Endothelial cell (in vitro differentiated cells): ENCODE measurements around the gene ATXN1L. TPM values are rescaled to one million over a fixed set of nuclear protein-coding genes. Genes with fewer than 3 reads are reported as not detected.
A peak's percentile ranks its signal among the peaks of the same experiment; 100 is the strongest.
"Not testable (repeated sequence)": the region's sequence is repeated elsewhere in the genome, so short reads cannot be mapped to it uniquely, and the experiment has no call there.

Experiments
- DNase-seq: peaks from one replicate; pipeline ENCODE4 v3.0.0; 2021; ENCODE audit warnings: low spot score
- H3K27ac Mint-ChIP-seq: one replicate; pipeline ENCODE4 v1.8.0; 2021; ENCODE audit warnings: mixed read lengths, inconsistent platforms; ENCODE audit not compliant: unreplicated experiment
- H3K27me3 Mint-ChIP-seq: one replicate; pipeline ENCODE4 v1.8.0; 2021; ENCODE audit warnings: mild to moderate bottlenecking, moderate library complexity, mixed read lengths, inconsistent platforms; ENCODE audit not compliant: unreplicated experiment
- H3K36me3 Mint-ChIP-seq: one replicate; pipeline ENCODE4 v1.8.0; 2021; ENCODE audit warnings: mild to moderate bottlenecking, low read depth, mixed read lengths, inconsistent platforms; ENCODE audit not compliant: unreplicated experiment
- H3K4me1 Mint-ChIP-seq: one replicate; pipeline ENCODE4 v1.8.0; 2021; ENCODE audit warnings: mild to moderate bottlenecking, mixed read lengths, inconsistent platforms; ENCODE audit not compliant: unreplicated experiment
- H3K4me3 Mint-ChIP-seq: one replicate; pipeline ENCODE4 v1.8.0; 2021; ENCODE audit warnings: mild to moderate bottlenecking, mixed read lengths, inconsistent platforms; ENCODE audit not compliant: unreplicated experiment
- H3K9me3 Mint-ChIP-seq: one replicate; pipeline ENCODE4 v1.8.0; 2021; ENCODE audit warnings: mixed read lengths, inconsistent platforms; ENCODE audit not compliant: unreplicated experiment
- total RNA-seq: library from RNA; stranded (reverse); fragmentation: NEBNext Ultra II Directional; extraction: Animal tissue kit (Norgen Biotek cat#: 25700); gene quantifications from one replicate; pipeline ENCODE4 v1.2.1, GENCODE V29; 2021; ENCODE audit not compliant: unreplicated experiment
- TF ChIP-seq, protein P1 (sequence below): fragments of 200-600 bp; sonication (generic); IDR thresholded peaks from one replicate; pipeline ENCODE4 v1.5.0; 2021; ENCODE audit warnings: antibody characterized with exemption; ENCODE audit not compliant: unreplicated experiment

The ATXN1L gene
- total RNA-seq, 1 donor from 2014 or later: 34.4 TPM

DNA sequence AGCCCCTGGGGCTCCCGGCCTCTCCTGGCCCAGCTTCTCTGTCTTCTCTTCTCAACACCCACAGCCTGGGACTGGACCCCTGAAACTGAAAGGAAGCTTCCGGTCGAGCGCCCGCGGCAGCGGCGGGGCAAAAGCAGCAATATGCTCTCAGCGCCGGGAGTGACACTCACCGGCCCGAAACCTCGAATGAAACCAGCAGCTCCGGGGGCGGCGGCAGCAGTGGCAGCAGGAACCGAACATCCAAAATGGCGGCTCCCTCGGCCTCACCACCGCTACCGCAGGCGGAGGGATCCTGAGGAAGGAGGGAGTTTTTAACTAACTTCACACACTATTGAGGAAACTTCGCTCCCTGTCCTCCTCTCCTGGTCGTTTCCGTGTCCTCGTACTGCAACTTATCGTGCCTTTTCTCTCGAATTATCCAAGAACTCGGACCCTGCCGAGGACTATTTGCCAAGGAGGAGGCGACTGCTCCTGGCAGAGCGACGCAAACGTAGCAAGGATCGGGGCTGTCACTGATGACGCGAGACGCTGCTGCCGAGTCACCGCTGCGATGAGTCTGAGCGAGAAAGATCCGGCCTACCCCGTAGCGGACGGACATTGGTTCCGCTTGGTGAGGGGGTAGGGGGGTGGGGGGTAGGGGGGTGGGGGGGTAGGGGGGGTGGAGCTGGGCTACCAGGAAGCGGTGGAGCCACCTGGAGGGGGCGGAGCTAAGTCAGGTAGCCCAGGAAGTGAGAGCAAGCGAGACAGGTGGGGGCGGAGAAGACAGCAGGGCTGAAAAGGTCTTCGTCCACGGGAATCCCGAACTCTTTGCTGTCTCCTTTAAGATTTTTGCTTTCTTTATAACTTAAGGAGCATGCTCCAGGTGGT lies 37.0 kb upstream of the ATXN1L start, which contains the start of gene AP1G1:
Gene AP1G1, minus strand, starts transcription at position 242 of the 867 bp plus-strand sequence. CDS start 19,355 bp downstream, outside the sequence.
- TF ChIP-seq, protein P1, sequence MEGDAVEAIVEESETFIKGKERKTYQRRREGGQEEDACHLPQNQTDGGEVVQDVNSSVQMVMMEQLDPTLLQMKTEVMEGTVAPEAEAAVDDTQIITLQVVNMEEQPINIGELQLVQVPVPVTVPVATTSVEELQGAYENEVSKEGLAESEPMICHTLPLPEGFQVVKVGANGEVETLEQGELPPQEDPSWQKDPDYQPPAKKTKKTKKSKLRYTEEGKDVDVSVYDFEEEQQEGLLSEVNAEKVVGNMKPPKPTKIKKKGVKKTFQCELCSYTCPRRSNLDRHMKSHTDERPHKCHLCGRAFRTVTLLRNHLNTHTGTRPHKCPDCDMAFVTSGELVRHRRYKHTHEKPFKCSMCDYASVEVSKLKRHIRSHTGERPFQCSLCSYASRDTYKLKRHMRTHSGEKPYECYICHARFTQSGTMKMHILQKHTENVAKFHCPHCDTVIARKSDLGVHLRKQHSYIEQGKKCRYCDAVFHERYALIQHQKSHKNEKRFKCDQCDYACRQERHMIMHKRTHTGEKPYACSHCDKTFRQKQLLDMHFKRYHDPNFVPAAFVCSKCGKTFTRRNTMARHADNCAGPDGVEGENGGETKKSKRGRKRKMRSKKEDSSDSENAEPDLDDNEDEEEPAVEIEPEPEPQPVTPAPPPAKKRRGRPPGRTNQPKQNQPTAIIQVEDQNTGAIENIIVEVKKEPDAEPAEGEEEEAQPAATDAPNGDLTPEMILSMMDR: no peak
- Mint-ChIP-seq H3K4me3 (peak within 1 kb of the TSS; percentile 99), H3K36me3 (peaks cover 5% of the 10 kb centered on the region), H3K4me1 (peaks cover 12% of the 10 kb centered on the region), H3K27me3 (peaks cover 9% of the 10 kb centered on the region), H3K9me3 (no peaks in the 10 kb centered on the region), H3K27ac (peak within 1 kb of the TSS; percentile 100)
- peak; percentile 83 for DNase-seq

- peak overlapping the region; percentile 79 for H3K4me3 Mint-ChIP-seq
These were observed 35.6 kb upstream of the ATXN1L start for GRCh38 chr16:71810155-71810530.

DNA sequence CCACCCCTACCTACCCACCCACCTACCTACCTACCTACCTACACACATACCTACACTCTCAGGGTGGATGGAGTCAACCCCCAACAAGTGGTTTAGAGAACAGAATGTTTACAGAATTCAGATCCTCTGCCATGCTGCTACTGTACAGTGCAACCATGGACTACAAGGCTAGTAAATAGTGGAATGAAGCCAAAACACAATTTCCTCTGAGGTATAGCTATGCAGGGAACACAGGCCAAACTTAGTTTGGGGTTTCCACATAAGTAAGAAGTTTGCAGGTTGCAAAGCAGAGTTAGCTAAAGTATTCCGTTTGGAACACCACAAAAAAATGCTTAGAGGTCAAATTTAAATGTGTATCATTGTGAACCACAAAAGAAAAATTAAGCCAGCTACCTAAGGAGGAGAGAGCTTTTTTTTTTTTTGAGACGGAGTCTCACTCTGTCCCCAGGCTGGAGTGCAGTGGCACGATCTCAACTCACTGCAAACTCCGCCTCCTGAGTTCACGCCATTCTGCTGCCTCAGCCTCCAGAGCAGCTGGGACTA lies 34.4 kb upstream of the ATXN1L start:
- H3K27ac Mint-ChIP-seq: no peak overlapping the region
- H3K9me3 Mint-ChIP-seq: no peaks in the 10 kb centered on the region
- TF ChIP-seq, protein P1: no peak
- H3K4me3 Mint-ChIP-seq: no peak overlapping the region
- H3K36me3 Mint-ChIP-seq: peaks cover 5% of the 10 kb centered on the region
- peaks cover 12% of the 10 kb centered on the region for H3K4me1 Mint-ChIP-seq
- peaks cover 9% of the 10 kb centered on the region for H3K27me3 Mint-ChIP-seq
- DNase-seq: no peak

More at GRCh38 chr16:71810155-71810530, 35.6 kb upstream of the ATXN1L start:
- not testable (repeated sequence) for H3K9me3 Mint-ChIP-seq, DNase-seq, H3K27ac Mint-ChIP-seq, H3K27me3 Mint-ChIP-seq, H3K36me3 Mint-ChIP-seq
- peaks cover 12% of the 10 kb centered on the region for H3K4me1 Mint-ChIP-seq

- DNase-seq, H3K4me3 Mint-ChIP-seq, H3K27me3 Mint-ChIP-seq, H3K36me3 Mint-ChIP-seq, H3K4me1 Mint-ChIP-seq, H3K9me3 Mint-ChIP-seq, H3K27ac Mint-ChIP-seq: not testable (repeated sequence)
These were observed 28.6 kb upstream of the ATXN1L start for GRCh38 chr16:71817155-71817500.

- Mint-ChIP-seq H3K27me3 (no peaks in the 10 kb centered on the region), H3K9me3 (no peaks in the 10 kb centered on the region), H3K27ac (no peak overlapping the region), H3K4me1 (no peaks in the 10 kb centered on the region), H3K36me3 (no peaks in the 10 kb centered on the region), H3K4me3 (no peak overlapping the region)
- DNase-seq: no peak
- TF ChIP-seq, protein P1: no peak
These were observed 19.2 kb upstream of the ATXN1L start for GRCh38 chr16:71826533-71827017.

DNA sequence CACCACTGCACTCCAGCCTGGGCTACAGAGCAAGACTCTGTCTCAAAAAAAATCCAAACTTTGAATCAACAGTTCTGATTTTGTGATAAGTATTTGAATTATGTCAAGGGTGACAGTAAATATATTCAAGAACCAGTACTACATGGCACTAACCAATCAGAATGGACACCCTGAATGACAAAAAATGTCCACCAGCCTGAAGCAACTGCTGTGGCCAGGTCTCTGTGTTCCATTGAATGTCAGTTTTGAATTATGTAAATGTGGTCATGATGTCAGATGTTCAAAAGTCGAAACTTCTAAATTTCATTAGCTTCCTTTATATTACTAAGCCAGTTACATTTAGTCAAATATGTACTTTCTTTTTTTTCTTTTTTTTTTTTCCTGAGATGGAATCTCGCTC lies 15.4 kb upstream of the ATXN1L start:
- H3K27me3 Mint-ChIP-seq: no peaks in the 10 kb centered on the region
- no peaks in the 10 kb centered on the region for H3K9me3 Mint-ChIP-seq
- TF ChIP-seq, protein P1: no peak
- H3K27ac Mint-ChIP-seq: no peak overlapping the region
- no peak overlapping the region for H3K4me3 Mint-ChIP-seq
- no peak for DNase-seq
- H3K36me3 Mint-ChIP-seq: no peaks in the 10 kb centered on the region
- H3K4me1 Mint-ChIP-seq: no peaks in the 10 kb centered on the region

GRCh38 chr16:71831698-71832097 lies 14.1 kb upstream of the ATXN1L start:
- H3K4me1 Mint-ChIP-seq, H3K36me3 Mint-ChIP-seq: not testable (repeated sequence)

GRCh38 chr16:71832112-71832511 lies 13.7 kb upstream of the ATXN1L start:
- DNase-seq, H3K27me3 Mint-ChIP-seq, H3K36me3 Mint-ChIP-seq, H3K27ac Mint-ChIP-seq, H3K4me3 Mint-ChIP-seq, H3K4me1 Mint-ChIP-seq, H3K9me3 Mint-ChIP-seq: not testable (repeated sequence)

More at GRCh38 chr16:71831698-71832097, 14.1 kb upstream of the ATXN1L start:
- not testable (repeated sequence) for H3K4me3 Mint-ChIP-seq, H3K27ac Mint-ChIP-seq, H3K9me3 Mint-ChIP-seq, H3K27me3 Mint-ChIP-seq, DNase-seq
